ENCODE measurements around the gene TLR6.

The TLR6 gene, protein sequence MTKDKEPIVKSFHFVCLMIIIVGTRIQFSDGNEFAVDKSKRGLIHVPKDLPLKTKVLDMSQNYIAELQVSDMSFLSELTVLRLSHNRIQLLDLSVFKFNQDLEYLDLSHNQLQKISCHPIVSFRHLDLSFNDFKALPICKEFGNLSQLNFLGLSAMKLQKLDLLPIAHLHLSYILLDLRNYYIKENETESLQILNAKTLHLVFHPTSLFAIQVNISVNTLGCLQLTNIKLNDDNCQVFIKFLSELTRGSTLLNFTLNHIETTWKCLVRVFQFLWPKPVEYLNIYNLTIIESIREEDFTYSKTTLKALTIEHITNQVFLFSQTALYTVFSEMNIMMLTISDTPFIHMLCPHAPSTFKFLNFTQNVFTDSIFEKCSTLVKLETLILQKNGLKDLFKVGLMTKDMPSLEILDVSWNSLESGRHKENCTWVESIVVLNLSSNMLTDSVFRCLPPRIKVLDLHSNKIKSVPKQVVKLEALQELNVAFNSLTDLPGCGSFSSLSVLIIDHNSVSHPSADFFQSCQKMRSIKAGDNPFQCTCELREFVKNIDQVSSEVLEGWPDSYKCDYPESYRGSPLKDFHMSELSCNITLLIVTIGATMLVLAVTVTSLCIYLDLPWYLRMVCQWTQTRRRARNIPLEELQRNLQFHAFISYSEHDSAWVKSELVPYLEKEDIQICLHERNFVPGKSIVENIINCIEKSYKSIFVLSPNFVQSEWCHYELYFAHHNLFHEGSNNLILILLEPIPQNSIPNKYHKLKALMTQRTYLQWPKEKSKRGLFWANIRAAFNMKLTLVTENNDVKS
- long read RNA-seq, donor 1: 0 reads
- long read RNA-seq, donor 2: 0 reads
- long read RNA-seq, donor 3: 0 reads
- long read RNA-seq, donor 4: 0 reads
- long read RNA-seq, donor 5: 0 reads
- long read RNA-seq, donor 6: 0 reads
- long read RNA-seq, donor 7, partial matches to known transcripts: 0 of 1 reads
- long read RNA-seq, donor 7, other reads (novel, unspliced or antisense): 0 of 1 reads
- long read RNA-seq, donor 8: 0 reads

- no peak for DNase-seq
Observed at GRCh38 chr4:38856524-38857337, at the start of gene TLR6. Gene TLR6 (minus strand): TSS chr4:38856817. CDS start chr4:38829473, 27,344 bp downstream.

DNA sequence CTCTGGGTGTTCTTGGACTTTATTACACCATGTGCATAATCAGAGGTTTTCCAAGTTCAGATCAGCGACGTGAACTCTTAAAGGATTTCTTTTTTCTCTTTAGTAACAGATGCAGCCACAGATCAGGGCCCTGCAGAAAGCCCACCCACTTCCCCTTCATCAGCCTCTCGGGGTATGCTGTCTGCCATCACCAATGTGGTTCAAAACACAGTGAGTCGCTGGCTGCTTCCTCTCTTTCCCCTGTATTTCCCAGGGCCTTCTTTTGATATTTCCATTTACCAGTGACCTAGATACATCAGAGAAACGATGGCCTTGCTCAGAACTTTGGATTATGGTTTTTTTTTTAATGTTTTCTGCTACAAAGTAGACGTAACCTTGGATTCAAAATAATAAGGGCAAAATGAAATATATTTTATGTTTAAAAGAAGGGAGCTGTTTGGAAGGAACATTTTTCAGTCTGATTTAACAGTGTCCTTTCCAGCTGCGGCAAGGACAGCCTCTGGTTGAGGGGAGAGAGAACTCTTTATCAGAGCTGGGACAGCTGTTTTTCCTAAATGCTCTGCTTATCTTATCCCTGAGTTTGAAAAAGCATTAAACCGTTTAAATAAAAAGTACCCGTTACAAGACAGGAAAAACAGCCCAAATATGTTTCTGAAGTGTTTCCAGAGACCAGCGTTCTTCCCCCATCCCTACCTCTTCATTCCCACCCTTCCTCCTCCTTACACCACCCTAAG is 49.2 kb upstream of the TLR6 start:
- DNase-seq: no peak

DNA sequence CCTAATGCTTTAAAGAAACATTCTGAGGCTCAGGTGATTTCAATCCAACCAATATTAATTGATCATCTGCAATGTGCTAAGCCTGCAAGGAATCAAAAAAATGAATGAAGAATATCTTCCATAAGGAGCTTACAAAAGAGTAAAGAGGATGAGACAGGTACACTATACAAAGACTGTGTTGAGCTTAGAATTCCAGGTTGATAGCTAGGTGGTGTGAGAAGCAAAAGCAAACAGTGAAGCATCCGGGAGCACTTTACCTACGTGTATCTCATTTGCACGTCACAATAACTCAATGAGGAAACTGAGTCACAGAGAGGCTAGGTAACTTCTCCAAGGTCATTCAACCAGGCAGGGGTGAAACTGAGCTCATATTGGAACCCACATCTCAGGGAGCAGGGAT is 48.1 kb upstream of the TLR6 start:
- DNase-seq: no peak

DNA sequence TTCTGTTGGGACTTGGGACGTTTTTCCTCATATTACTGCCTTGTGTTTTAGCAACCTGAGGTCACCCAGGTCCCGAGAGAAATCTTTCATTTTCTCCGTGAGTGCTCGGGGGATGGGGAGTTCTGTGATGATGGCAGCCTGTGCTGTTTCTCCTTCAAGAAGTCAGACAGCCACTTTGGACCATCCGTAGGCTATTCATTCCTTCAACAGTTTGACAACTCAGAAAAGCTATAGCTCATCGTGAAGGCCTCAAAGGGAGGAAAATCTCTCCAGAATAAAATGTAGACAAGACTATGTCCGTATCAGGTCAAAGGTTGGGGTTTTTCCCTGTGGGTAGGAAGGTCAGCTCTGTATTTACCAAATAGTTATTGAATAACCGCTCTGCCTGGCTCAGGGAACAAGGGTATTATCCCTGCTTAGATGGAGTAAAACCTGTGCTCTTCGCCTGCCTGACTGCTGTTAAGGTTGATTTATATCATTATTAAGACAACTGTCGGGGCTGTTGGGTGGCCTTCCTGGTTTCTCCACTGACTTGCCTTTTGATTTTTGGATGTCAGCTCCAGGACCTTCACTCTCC is 47.6 kb upstream of the TLR6 start:
- no peak for DNase-seq

DNA sequence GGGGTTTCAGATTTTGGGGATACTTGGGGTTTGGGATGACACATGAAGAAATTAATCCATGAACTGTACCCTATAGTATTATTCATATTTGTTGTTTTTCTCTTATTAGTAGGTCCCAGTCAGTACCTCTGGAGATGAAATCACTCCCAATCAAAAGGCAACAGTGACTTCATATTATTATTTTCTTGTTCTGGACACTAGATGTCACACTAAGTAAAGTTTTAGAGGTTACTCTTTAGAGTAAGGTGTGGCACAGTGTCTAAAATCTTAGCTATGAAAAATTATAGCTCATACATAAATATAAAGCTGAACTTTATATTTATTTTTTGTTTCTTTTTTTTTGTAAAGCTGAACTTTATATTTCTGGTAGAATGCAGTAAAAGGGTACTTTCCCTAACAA is 46.1 kb upstream of the TLR6 start:
- no peak for DNase-seq

DNA sequence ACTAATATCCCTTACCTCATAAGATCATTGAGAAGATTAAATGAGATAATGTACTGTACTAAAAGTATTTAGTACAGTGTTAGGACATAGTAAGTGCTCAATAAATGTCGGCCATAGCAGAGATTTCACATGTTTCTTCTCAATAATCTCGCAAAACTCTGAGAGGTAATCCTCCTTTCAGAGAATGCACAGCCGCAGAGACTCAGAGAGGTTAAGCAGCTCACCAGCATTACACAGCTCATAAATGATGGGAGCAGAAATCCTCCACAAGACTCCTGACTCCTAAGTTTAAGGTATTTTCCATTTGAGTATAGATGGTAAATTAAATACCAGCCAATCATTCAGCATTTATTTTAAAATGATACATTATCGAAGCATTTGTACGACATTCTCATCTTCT is 45.6 kb upstream of the TLR6 start:
- no peak for DNase-seq

DNA sequence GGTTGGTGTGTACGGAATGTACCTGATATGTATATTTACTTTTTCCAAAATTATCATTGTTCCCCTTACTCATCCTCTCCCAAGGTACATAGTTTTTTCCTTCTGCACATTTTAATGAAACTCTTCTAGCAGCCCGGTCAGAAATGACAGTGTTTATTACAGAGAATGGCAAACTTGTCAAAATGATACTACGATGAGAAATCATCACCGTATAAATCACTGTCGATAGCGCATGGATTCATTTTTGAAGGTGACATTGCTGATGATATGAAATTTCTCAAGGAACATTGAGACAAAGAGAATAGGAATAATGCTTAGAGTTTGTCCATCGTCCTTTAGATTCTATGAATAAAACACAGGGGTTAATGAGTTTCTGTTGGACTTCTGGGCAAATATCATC is 41.6 kb upstream of the TLR6 start:
- no peak for DNase-seq

DNA sequence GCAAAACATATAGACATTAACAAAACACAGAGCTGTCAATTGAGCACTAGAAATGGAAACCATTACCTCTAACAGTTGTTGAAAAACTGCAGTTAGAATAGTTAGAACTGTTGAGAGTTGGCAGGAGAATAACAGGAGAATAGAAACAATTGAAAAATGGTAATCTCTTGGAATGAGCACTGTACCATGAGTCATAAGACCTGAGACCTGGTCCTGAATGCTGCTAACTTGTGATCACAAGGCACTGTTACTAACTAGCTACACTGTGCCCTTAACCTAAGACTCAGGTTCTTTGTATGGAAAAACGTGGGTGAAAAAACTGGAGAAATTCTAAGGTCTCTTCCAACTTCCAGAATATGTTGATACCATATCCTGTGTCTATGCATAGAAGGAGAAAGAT is 40.3 kb upstream of the TLR6 start:
- DNase-seq: no peak

DNA sequence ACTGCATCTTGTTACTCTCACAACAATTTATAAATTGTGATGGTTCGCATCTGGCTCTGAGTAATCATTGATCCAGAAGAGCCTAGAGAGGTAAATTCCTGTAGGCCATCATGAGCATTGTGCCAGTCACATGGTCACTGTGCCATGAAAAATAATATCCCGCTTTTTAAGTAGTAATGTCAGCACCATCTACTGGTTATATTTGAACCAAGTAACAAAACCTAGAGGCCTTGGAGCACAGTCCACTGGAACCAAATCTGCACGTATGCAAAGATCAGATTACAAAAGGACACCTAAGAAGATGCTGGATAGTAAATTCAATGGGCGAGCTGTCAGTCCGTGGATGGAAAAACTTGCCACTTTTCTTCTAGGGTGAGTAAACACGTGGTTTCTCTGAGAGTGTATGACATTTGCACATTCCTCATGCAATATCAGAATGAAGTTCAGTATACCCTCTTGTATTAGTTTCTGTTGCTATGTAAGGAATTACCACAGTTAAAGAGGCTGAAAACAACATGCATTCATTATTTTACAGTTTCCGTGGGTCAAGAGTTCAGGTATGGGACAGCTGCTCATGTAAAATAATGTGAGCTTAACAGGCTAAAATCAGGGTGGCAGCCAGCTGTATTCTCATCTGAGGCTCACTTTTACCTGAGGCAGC is 37.8 kb upstream of the TLR6 start:
- DNase-seq: no peak

GRCh38 chr4:38891051-38891983 is 34.7 kb upstream of the TLR6 start:
- DNase-seq: no peak

- no peak for DNase-seq
Observed at GRCh38 chr4:38889143-38889542, 32.5 kb upstream of the TLR6 start.

GRCh38 chr4:38884254-38884653 is 27.6 kb upstream of the TLR6 start:
- DNase-seq: no peak

DNA sequence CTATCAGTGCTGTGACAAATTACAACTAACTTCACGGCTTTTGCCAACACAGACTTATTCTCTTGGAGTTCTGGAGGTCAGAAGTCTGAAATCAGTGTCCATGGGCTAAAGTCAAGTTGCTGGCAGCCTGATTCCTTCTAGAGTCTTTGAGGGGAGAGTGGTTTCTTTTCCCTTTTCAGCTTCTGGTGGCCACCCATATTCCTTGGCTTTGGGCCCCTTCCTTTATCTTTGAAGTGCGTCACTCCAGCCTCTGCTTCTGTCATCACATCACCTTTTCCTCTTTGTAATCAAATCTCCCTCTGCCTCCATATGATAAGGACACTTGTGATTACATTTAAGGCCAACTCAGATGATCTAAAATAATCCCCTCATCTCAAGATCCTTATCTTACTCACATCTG is 20.0 kb upstream of the TLR6 start:
- no peak for DNase-seq

DNA sequence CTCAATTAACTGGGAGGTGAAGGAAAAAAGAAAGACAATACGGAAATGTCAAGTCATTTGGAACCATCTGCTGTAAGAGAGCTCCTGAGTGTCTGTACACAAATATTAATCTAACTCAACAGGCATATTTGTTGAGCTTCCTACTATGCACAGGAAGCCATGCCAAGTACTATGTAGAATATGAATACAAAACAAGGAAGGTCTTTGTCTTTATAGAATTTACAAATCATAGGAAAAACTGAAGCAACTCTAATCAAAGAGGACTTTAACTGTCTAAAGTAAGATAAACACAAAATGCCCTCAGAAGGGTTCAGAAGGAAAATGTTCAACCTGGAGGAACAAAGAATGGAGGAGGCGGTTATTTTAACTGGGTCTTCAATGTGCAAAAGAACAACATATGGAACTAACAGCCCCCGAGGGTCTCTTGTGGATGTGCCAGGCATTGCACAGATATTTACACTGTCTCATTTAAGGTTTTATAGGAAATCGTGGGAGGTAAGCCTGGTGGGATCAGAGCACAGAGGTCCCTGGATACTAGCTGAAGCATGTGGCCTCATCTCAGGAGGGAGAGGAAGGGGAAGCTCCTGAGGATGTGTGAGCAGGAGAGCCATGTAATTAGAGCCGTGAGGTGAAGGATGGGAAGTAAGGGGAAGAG is 16.8 kb upstream of the TLR6 start:
- no peak for DNase-seq

GRCh38 chr4:38872620-38873019 is 16.0 kb upstream of the TLR6 start:
- no peak for DNase-seq

DNA sequence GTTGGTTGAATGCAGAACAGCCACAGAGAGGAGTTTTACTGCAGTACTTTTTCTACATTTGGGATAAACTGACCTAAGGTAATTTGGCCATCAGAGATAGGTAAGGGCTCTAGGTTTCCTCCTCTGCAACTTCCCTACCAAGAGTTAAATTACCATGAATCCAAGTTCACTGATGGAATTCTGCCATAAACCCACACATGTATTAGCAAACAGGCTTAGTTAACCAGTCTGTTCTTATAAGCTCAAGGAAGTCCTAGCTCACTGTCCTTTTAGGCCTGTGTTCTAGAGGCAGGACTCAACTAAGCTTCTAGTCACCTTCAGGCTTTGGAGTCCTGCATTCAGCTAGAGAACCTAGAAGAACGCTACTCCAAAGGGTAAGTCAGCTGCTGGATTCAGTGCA is 15.0 kb upstream of the TLR6 start:
- no peak for DNase-seq

- no peak for DNase-seq
Observed at GRCh38 chr4:38870098-38870808, 13.6 kb upstream of the TLR6 start.

- no peak for DNase-seq
Observed at GRCh38 chr4:38869511-38869910, 12.9 kb upstream of the TLR6 start.
